HG03064 (cell line): ENCODE data around the gene PHLDA1.

Experiments used
- ATAC-seq: cut with Tn5 transposase; IDR thresholded peaks from one replicate; pipeline ENCODE4 v1.9.1; 2021; ENCODE audit warnings: low read depth; ENCODE audit not compliant: unreplicated experiment

Gene PHLDA1

DNA sequence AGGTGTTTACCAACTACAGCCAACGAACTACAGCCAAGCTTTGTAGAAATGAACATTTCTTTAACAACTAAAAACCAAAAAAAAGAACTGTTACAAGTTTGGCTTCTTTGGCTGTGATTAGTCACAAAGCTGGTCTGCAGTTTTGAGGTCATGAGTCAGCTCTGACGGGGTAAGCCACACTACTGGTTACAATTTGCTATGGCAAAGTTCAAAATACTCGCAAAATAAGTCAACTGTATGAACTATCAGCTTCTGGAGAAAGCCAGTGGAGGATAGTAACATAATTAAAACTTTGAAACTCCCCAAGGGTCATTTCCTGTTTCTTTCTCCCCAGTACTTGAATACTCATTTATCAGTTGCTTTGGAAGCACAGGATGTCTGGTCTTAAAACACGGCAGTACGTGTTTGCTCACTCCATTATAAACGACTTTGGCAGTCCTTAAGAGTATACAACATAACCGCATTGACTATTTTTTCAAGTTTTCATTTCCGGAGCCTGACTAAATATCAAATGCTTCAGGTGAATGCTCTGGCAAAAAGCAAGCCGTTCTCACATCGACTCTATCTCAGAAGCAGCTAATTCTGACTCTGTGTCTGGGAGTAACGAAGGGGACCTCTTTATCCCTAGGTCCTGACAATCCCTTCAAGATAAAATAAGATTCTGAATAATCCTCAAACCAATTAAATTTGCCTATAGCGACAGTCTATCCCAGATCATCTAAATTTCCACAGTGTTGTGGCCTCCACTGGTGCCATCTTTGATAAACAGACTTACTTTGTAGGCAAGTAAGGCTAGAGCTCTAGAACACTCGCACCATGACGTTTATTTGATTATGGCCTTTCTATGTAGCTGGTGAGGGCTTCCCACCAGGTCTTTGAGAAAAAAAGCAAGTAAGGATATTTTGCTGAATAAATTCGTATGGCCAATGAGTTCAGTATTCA, 10.6 kb downstream of the PHLDA1 start:
- peak; percentile 52 for ATAC-seq

DNA sequence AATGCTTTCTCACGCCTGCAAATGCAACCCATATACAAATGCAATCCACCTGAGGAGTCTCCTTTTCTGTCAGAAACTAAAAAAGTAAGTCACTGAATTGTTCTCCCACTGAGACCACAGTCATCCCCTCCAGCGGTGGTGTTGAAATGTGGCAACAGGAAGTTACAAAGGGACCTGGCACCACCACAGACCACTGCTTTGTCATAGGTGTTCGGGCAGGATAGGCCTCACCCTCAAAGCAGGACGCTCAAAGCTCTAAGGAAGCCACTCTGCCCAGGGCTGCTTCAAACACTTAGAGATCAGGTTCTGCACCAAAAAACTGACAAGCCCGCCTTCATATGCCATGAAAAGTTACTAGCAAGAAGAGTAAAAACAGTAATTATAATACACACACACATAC, 11.3 kb downstream of the PHLDA1 start:
- ATAC-seq, result peak; percentile 49

DNA sequence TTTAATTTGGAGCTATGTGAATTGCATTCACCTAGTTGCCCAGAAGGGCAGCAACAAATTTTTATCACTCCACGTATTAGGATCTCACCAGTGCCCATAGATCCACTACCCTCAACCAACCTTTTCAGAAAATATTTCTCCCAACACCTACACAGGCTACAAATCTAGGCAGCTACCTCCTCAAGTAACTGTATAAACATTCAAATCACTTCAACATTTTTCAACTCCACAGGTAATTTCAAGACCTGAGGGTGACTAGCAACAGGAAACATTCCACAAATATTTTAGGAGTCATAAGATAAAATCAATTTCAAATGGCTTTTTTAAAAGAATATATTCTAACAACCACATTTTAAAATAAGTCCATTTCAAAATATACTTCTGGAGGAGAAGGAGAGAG, 12.9 kb downstream of the PHLDA1 start:
- ATAC-seq, result no peak

DNA sequence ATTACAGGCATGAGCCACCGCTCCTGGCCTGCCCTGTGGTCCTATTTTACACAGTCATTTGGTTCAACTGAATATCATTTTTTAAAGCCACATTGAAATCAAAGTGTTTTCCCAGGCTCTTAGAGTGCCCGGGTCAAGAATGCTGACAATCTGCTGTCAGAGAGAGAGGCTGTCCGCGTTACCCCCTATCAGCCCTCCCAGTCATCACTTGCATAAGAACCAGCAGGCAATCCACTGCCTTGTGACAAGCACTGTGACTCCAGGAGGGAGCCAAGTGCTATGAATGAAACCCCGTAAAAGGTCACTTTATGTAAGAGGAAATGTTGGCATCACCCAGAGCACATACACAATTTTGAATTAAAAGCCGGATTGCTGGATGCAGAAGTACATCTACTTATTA, 13.5 kb downstream of the PHLDA1 start:
- no peak for ATAC-seq

DNA sequence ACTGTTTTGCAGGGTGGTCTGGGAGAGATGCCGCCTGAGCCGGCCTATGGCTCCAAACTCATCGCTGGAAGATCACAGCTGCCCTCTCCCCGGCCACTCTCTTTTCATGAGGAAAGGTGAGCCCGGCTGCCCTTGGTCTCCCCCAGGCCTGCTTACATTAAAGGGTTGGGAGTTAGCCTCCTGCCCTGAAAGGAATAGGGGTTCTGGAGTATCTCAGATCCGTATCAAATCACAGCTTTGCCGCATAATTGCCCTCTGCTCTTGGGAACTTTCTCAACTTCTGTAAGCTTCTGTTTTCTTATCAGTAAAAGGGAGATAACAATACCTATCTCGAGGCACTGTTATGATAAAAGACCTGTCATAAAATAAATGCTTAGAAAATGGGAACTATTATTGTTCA, 17.6 kb downstream of the PHLDA1 start:
- ATAC-seq, result no peak

DNA sequence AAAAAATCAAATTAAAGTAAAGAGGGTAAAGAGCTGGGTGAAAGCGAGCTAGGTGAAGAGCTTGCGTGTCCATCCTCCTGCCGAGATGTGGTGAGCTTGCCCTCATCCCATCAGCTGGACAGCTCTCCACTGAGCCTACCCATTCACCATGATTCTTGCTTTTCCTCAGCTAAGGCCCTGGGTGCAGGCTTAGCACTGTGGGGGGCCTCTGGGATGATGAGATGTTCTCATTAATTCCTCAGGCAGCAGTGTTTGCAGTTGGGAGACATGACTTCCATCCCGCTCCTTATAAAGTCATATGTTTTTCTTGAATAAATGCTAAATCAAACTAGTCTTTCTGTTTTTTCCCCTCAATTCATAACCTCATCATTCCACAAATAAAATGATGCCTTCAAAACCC, 18.0 kb downstream of the PHLDA1 start:
- ATAC-seq, result no peak

DNA sequence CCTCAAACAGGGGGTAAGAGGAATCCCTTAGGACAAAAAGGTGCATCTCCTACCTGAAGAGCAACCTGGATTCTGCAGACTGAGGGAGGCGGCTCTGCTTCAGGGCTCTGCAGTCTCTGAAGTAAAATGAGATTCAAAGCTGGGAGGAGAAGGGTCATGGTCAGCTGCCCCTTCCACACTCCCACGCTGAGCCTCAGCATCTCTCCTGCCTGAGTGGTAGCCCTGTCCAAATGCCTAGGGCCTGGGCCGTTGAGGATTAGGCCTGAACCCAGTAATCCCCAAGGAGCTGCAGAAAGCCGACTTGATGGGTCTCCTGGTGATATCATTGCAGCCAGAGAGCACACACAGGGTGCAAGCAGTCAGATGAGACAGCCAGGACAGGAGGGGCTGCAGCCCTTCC, 18.9 kb downstream of the PHLDA1 start:
- no peak for ATAC-seq

DNA sequence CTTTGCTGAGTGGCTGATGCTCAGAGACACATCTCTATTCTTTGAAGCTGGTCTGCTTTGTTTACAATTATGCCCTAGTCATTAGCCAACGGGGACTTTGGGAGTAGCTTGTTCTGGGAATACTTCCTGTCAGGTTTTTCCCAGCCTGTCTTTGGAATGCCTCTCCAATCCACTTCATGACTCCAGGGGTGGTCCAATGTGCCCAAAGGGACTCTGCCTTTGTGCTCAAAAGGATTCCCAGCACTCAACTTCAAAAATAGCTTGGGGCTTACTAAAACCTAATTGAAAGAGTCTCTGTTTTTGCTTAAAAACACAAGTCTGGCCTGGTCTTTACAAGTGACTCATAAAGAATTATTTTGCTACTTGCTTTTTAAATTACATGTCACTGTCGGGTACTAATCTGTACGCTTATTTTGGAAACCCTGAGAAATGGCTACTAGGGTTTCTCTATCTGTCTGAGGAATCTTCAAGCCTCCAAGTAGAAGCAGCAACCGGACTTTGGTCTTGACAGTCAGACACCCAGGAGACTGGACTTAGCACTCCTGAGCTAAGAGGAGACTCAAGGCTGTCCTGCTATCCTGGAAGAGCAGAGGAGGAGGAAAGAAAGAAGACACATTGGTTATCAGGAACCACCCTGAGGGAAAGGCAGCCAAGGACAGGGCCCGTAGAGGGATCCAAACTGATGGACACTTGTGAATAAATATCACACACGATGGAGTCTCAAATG, 20.7 kb downstream of the PHLDA1 start:
- no peak for ATAC-seq

DNA sequence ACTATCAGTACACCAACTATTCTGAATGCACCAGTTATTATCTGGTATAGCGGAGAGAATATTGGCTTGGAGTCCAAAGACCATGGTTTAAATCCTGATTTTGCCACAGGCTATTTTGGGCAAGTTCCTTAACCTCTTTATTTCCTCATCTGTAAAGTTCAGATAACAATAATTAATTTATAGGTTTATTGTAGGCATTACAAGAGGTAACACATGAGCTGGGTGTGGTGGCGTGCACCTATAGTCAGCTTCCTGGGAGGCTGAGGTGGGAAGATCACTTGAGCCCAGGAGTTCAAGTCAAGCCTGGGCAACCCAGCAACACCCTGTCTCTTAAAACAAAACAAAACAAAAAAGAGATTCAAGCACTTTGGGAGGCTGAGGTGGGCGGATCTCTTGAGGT, 23.1 kb downstream of the PHLDA1 start:
- ATAC-seq, result no peak

DNA sequence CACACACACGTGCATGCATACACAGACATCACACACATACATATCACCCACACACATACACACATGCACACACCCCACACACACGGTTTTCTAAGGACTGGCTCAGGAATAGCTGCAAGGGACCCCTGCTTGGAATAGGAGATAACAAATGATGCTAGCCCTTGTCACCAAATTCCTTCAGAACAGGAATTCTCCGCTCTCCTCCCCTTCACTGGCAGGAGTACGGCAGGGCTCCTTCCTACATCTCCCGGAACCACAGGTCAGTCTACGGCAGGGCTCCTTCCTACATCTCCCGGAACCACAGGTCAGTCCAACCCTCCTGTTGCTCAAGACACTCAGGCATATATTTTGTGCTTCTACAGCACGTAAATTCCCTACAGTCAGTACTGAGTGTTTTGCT, 23.9 kb downstream of the PHLDA1 start:
- ATAC-seq, result no peak

DNA sequence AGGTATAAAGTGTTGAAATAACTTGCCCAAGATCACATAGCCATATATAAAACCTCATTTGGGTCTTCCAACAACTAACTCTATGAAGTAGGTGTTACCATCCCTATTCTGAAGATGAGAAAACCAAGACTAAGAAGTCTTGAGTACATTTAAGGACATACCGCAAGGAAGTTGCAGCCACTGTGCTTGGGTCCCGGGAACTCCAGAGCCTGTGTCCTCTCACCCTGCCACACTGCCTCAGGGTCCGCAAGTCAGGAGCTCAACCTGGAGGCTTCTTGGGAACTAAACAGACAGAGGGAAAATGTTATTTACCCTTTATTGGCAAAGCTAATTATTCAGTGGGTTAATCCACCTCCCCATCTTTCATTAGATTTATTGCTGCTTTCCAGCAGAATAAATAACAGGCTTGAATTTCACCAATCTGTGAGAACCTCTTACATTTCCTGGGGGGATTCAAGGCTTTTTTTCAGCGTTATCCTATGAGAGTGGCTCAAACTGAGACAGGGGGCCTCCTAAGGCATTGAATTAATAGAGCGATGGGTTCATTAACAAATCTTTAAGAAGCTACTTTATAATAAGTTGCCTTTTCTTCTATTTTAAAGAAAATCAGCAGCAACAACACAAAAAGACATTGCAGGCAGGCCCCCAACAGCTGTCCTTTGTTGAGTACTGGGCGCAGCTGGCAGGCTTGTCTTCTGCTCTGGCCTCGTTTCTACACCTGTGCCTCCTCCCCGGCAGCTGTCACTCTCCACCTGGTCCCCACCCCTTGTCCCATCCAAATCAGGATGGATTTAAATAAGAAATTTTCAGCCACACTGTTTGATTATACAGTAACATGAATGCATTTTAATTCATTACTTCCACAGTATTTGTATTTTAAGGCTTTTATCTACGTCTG, 25.3 kb downstream of the PHLDA1 start:
- ATAC-seq, result no peak

DNA sequence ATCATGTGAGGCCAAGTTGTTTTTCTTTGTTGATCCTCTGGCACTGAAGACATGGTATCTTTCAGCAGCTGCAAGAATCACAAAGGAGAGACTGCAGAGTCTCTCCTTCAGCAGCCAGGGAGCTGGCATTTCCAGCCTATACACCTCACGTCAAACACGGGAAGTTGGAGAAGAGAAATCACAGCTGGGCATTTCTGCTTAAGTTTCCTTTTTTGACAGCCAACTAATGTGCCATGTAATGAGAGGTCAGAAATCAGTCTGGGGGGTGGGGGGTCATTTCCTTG, 28.3 kb downstream of the PHLDA1 start:
- no peak for ATAC-seq

DNA sequence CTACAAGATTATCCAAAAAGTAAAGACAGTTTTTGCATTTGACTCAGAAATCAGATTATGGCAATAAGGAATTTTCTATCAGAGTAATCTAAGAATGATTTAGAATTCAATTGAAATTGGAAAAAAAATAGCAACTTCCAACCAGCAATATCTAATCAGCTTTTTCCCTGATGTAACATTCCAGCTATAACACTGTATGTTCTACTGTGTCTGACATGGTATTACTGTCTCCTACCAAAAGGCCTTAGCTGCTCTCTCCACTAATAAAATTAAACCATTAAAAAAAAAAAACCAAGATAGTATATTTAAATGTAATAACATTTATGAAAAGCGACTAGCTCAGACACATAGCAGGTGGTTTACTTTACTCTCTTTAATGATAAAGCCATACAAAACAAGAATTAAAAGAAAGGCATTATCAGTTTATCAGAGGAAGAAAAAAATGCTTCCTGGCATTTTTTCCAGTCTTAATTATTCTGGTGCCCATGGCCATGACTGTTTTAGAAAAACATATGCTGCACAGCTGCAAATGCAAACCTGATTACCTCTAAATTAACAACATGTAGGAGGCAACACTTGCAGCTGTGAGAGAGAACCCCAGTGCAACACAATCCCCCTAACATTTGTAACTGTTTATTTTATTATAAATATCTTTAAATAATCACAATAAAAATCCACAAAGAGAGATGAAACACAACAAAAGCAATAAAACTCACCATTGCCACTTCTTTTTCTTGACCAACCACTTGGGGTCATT, 28.8 kb downstream of the PHLDA1 start:
- ATAC-seq, result no peak

DNA sequence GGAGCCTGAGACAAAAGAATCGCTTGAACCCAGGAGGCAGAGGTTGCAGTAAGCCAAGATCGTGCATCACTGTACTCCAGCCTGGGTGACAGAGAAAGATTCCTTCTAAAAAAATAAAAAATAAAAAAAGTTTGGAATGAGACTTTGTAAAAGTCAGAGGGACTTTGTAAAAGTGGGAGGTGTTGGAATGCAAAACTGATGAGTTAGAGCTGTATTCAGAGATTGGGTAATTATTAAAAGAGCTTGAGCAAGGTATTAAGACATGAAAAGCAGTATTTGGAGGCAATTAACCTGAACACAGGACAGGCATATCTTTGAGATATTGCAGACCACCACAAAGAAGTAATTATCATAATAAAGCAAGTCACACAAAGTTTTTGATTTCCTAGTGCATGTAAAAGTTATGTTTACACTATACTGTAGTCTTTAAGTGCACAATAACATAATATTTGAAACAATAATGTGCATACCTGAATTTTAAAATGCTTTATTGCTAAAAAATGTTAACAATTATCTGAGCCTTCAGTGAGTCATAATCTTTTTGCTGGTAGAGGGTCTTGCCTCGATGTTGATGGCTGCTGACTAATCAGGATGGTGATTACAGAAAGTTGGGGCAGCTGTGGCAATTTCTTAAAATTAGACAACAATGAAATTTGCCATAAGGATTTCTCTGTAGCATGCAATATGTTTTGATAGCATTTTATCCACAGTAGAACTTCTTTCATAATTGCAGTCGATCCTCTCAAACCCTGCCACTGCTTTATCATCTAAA, 33.1 kb downstream of the PHLDA1 start:
- ATAC-seq, result no peak

DNA sequence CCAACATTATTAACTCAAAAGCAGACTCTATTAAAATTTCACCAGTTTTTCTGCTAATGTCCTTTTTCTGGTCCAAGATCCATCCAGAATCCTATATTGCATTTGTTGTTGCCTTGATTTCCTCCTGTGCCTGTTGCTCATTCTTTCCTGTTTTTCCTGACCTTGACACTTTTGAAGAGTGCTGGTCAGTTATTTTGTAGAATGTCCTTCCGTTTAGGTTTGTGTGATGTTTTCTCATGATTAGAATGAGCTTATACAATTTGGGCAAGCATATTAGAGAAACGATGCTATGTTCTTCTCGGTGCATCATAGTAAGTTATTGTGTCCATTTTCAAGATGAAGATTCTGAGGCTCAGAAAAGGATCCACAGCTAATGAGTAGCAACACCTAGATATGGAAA, 33.9 kb downstream of the PHLDA1 start:
- no peak for ATAC-seq

DNA sequence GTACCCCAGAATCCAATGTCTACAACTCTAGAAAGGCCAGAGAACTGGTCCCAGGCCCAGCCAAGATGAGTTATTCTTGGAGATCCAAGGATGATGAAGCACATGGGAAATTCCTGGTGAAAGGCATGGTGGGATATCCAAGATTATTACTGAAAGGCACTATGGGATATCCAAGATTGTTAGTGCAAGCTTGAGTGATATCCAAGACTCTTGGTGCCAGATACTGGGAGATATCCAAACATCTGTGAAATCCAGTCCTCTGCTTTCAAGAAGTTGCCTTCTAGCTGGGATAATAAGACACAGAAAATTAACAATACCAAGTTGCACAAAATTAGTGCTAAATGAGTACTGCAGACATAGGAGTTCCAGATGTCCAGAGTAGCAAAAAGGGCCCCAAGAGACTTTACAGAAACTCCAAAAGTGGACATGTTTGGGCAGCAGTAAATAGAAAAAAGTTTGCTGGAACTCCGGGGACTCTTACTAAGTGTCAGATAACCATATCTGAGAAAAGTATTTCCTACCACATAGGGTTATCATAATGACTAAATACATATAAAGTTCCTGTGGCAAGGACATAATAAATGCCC, 34.6 kb downstream of the PHLDA1 start:
- ATAC-seq, result no peak

DNA sequence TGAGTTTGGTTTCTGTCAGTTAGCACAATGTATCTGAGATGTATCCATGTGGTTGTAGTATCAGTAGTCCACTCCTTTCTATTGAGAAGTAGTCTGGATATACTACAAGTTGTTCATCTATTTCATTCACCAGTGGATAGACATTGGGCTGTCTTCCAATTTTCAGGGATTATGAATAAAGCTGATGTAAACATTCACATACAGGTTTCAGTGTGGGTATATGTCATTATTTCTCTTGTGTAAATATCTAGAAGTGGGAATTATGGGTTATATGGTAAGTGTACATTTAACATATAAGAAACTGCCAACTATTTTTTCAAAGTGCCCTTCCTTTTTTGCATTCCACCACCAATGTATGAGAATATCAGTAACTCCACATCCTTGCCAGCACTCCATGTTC, 35.9 kb downstream of the PHLDA1 start:
- no peak for ATAC-seq

DNA sequence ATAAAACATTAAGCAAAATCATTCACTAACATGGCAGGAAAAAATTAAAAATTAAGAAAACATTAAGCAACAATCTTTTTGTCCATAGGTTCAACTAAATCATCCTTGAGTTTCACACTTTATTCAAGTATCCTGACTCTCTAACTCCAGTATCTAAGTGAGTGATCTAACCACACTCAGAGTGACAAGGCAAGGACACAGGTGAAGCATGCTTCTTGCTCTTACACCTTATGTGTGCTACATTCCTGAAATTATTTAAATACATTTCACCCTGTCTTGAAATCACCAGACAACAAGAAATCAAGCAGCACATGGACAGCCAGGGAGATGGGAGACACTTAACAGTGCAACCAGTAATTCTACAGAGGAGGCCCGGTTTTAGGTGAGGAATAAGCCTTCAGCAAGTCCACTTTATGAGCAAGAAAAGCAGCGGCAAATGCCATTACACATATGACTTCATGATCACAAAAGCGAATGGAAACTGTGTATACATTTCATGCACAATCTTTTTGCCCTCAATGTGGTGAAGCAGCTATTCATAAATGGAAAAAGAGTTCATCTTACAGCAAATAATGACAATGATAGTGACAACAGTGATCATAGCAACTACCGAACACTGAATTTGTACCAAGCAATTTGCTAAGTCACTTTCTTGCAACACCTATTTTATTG, 37.4 kb downstream of the PHLDA1 start:
- ATAC-seq, result no peak

DNA sequence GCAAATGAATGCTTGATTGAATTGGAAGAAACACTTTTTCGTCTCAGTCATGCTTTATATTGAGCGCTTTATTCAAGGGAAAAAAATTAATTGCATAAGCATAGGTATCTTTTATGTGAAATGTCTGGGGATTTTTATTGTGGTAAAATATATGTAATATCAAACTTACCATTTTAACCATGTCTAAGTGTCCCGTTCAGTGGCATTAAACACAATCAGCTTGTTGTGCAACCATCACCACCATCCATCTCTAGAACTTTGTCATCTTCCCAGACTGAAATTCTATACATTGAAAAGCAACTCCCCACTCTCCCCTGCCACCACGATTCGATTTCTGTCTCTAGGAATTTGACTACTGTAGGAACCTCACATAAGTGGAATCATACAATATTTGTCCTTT, 39.8 kb downstream of the PHLDA1 start:
- ATAC-seq, result no peak
